ENCODE measurements around the gene SS18L1.

SS18L1 gene

DNA sequence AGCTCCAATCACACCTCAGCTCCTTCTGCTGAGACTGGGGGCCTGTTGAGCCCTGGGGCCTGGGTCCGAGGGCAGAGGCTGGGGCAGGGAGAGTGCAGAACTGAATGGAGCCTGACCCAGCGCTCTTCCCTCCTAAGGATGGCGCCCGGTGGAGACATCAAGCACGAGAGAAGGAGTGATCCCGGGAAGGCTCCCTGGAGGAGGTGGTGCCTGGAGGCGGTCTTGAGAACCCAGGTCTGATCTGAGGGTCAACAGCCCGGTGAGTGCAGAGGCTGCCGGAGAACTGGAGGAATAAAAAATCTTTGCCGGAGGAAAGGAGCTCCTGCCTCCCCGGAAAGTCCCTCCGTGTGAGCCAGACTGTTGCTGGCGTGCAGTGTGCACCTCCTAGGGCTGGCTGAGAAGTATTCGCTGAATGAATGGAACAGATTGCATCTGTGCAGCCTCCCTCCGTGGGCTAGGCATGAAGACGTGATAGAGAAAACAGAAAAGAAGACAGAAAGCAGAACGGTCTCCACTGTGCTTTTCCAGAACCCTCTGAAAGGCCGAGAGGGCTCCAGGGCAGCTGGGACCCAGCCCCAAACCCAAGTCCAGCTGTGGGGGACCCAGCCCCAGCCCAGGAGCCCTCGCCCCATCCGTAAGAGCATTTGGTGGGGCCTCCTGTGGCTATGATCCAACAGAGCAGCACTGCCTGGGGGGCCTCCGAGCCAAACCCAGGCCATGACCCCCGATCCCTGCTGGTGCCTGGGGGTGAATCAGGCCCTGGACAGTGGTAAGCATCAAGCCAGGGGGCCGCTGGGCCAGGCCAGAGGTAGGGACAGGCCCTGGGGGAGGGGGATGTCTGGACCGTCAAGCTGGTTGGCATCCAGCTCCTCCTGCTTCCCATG, 83.4 kb downstream of the SS18L1 start:
- TF ChIP-seq, protein P1, sequence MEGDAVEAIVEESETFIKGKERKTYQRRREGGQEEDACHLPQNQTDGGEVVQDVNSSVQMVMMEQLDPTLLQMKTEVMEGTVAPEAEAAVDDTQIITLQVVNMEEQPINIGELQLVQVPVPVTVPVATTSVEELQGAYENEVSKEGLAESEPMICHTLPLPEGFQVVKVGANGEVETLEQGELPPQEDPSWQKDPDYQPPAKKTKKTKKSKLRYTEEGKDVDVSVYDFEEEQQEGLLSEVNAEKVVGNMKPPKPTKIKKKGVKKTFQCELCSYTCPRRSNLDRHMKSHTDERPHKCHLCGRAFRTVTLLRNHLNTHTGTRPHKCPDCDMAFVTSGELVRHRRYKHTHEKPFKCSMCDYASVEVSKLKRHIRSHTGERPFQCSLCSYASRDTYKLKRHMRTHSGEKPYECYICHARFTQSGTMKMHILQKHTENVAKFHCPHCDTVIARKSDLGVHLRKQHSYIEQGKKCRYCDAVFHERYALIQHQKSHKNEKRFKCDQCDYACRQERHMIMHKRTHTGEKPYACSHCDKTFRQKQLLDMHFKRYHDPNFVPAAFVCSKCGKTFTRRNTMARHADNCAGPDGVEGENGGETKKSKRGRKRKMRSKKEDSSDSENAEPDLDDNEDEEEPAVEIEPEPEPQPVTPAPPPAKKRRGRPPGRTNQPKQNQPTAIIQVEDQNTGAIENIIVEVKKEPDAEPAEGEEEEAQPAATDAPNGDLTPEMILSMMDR (IDR thresholded peaks at IDR 0.05; ENCODE audit: low read depth, low read length) = no peak
- DNase-seq (ENCODE audit: extremely low read depth, low read depth) = no peak

DNA sequence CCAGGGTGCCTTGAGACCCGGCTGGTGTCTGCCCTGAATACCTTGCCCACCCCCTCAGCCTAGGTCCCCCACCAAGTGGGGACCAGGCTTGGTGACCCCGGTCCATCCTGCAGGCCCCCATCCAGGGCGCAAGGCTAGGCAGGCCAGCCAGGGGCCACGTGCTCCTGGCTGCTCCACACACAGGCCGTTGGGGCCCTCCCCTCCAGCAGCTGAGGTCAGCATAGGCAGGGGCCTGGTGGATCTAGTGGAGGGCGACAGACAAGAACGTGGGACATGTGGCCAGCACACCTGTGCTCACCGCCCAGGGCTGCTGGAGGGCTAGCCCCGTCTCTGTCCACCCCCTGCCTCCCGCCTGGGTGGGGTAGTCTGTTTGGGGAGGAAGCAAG, 84.0 kb downstream of the SS18L1 start:
- no peak for DNase-seq (ENCODE audit: extremely low read depth, low read depth)
- TF ChIP-seq, protein P1 (IDR thresholded peaks at IDR 0.05; ENCODE audit: low read depth, low read length) = no peak

DNA sequence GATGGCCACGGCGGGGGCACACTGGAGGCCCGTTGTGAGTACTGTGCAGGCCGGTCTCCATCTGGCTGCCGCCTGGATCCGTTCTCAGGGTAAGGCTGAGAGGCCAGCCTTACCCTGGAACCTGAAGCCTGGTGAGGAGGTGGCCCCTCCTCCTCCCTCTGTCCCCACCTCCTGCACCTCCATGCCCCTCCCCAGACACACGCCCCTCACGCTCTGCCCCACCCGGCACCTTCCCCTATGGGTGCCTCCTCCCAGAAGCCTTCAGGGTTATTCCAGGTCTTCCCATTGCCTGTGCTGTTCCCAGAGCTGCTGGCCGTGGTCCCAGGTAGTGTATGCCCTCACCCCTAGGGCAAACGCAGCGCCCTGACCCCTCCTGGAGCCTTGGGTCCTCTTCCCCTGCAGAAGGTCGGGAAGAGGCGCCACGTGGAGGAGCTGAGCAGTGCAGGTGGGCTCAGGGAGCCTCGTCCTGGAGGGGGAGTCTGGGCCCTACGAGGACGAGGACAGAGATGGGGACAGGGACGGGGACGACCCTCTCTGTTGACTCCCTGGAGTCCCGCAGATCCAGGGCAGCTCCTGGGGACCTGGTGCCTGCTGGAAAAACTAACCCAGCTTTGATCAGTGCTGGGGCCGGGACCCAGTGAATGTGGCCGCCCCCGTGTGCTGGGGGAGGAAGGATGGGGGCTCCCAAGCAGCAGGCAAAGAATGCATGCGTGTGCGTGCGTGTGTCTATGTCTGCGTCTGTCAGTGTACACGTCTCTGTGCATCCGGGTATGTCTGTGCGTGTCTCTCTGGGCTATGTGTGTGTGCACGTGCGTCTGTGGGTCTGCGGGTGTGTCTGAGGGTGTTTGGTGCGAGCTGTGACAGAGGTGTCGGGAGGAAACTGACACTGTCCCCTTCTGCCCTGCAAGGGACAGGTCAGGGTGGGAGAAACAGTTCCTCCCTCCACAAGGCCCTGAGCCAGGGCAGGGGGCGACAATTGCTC, 84.7 kb downstream of the SS18L1 start:
- TF ChIP-seq, protein P1 (IDR thresholded peaks at IDR 0.05; ENCODE audit: low read depth, low read length) = no peak
- DNase-seq (ENCODE audit: extremely low read depth, low read depth) = no peak

DNA sequence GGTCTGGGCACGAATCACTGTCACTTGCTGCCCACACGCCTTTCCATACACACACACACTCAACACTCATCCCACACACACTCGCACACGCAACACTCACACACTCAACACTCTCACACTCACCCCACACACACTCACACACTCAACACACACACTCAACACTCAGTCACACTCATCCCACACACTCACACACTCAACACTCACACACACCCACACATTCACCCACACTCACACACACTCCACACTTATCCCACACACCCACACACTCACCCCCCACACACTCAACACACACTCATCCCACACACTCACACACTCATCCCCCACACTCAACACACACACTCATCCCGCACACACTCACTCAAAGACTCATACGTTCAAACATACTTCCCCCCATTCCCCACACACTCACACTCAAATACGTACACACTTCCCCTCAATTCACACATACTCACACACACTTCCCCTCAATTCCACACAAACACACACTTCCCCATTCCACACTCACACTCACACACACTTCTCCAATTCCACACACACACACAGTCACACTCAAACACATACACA, 85.5 kb downstream of the SS18L1 start:
- TF ChIP-seq, protein P1 (IDR thresholded peaks at IDR 0.05; ENCODE audit: low read depth, low read length) = no peak
- no peak for DNase-seq (ENCODE audit: extremely low read depth, low read depth)

DNA sequence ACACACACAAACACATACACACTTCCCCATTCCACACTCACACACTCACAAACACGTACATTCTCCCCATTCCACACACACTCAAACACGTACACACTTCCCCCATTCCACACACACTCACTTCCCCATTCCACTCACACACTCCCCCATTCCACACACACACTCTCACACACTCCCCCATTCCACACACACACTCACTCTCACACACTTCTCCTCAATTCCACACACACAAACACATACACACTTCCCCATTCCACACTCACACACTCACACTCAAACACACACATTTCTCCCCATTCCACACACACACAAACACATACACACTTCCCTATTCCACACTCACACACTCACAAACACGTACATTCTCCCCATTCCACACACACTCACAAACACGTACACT, 86.1 kb downstream of the SS18L1 start:
- no peak for DNase-seq (ENCODE audit: extremely low read depth, low read depth)
- TF ChIP-seq, protein P1 (IDR thresholded peaks at IDR 0.05; ENCODE audit: low read depth, low read length) = no peak

DNA sequence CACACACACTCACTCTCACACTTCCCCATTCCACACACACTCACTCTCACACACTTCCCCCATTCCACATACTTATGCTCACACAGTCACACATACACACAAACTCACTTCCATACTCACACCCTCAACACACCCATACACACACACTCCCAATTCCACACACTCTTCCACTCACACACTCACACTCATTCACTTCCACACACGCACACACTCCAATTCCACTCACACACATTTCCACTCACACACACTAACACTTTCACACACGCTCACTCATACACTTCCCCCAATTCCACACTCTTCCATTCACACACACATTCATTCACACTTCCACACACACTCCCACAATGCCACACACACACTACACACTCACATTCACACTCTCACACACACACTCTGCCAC, 86.7 kb downstream of the SS18L1 start:
- TF ChIP-seq, protein P1 (IDR thresholded peaks at IDR 0.05; ENCODE audit: low read depth, low read length) = no peak
- no peak for DNase-seq (ENCODE audit: extremely low read depth, low read depth)
